Glutamatergic neuron (in vitro differentiated cells): ENCODE measurements around the gene TBC1D1. TPM values are rescaled to one million over a fixed set of nuclear protein-coding genes. Genes with fewer than 3 reads are reported as not detected.

Experiments
- DNase-seq: peaks from one replicate; pipeline ENCODE4 v3.0.0; 2022
- H3K27ac Mint-ChIP-seq: one replicate; pipeline ENCODE4 v1.8.0; 2020; ENCODE audit warnings: mild to moderate bottlenecking, mixed read lengths, inconsistent platforms; ENCODE audit not compliant: unreplicated experiment
- H3K27me3 Mint-ChIP-seq: one replicate; pipeline ENCODE4 v1.8.0; 2020; ENCODE audit warnings: mild to moderate bottlenecking, moderate library complexity, mixed read lengths, inconsistent platforms; ENCODE audit not compliant: unreplicated experiment
- H3K36me3 Mint-ChIP-seq: one replicate; pipeline ENCODE4 v1.8.0; 2020; ENCODE audit warnings: mild to moderate bottlenecking, mixed read lengths, inconsistent platforms; ENCODE audit not compliant: unreplicated experiment
- H3K4me1 Mint-ChIP-seq: one replicate; pipeline ENCODE4 v1.8.0; 2020; ENCODE audit warnings: mild to moderate bottlenecking, low read depth, mixed read lengths, inconsistent platforms; ENCODE audit not compliant: unreplicated experiment
- H3K4me3 Mint-ChIP-seq: one replicate; pipeline ENCODE4 v1.8.0; 2020; ENCODE audit warnings: mild to moderate bottlenecking, mixed read lengths, inconsistent platforms; ENCODE audit not compliant: unreplicated experiment
- H3K9me3 Mint-ChIP-seq: one replicate; pipeline ENCODE4 v1.8.0; 2020; ENCODE audit warnings: mild to moderate bottlenecking, moderate library complexity, mixed read lengths, inconsistent platforms; ENCODE audit not compliant: unreplicated experiment
- total RNA-seq: library from RNA; stranded (reverse); fragmentation: NEBNext Ultra II Directional; extraction: Animal tissue kit (Norgen Biotek cat#: 25700); gene quantifications from one replicate; pipeline ENCODE4 v1.2.1, GENCODE V29; 2021; ENCODE audit not compliant: unreplicated experiment
- TF ChIP-seq, protein P1 (sequence below): fragments of 200-600 bp; sonication (generic); IDR thresholded peaks from one replicate; pipeline ENCODE4 v1.5.0; 2021; ENCODE audit not compliant: partially characterized antibody, unreplicated experiment

Gene TBC1D1
- total RNA-seq, 1 donor from 2014 or later: 106 TPM

DNA sequence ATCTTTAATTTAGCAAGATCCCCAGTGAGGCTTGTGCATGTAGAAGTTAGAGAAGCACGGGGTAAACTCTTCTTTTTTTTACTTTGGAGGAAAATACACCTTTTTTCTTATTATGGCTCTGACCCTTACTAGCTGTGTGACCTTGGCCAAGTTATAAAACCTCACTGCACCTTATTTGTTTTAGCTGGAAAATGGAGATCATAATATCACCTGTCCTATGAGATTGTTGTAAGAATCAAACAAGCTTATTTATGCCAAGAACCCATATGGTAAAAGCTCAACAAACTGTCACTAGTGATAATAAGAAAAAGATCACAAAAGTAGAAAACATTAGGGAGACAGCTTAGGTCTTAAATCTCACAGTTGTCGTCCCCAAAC, 196.0 kb downstream of the TBC1D1 start:
- H3K4me1 Mint-ChIP-seq: peaks cover 58% of the 10 kb centered on the region
- peak overlapping the region; percentile 61 for H3K4me3 Mint-ChIP-seq
- H3K36me3 Mint-ChIP-seq: no peaks in the 10 kb centered on the region
- TF ChIP-seq, protein P1, sequence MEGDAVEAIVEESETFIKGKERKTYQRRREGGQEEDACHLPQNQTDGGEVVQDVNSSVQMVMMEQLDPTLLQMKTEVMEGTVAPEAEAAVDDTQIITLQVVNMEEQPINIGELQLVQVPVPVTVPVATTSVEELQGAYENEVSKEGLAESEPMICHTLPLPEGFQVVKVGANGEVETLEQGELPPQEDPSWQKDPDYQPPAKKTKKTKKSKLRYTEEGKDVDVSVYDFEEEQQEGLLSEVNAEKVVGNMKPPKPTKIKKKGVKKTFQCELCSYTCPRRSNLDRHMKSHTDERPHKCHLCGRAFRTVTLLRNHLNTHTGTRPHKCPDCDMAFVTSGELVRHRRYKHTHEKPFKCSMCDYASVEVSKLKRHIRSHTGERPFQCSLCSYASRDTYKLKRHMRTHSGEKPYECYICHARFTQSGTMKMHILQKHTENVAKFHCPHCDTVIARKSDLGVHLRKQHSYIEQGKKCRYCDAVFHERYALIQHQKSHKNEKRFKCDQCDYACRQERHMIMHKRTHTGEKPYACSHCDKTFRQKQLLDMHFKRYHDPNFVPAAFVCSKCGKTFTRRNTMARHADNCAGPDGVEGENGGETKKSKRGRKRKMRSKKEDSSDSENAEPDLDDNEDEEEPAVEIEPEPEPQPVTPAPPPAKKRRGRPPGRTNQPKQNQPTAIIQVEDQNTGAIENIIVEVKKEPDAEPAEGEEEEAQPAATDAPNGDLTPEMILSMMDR: no peak
- no peaks in the 10 kb centered on the region for H3K27me3 Mint-ChIP-seq
- DNase-seq: no peak
- H3K9me3 Mint-ChIP-seq: peaks cover 1% of the 10 kb centered on the region
- H3K27ac Mint-ChIP-seq: peak overlapping the region; percentile 99

DNA sequence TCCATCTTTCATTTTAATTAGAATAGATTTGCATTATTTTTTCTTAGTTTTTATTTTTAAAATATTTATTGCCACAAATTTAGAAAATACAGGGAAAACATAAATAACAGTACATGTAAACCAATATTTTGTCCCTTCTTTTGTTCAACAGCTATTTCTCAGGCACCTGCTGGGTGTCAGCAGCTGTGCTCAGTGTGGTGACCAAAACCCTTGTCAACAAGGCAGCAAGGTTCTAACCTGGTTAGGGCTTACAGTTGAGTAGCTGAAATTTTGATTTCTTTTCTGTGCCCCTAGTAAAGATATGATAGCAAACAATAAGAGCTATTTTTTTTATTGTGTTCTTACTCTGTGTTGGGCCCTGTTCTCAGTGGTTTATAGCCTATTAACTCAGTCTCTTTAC, 197.4 kb downstream of the TBC1D1 start:
- Mint-ChIP-seq H3K27me3 (no peaks in the 10 kb centered on the region), H3K9me3 (no peaks in the 10 kb centered on the region), H3K4me1 (peaks cover 47% of the 10 kb centered on the region), H3K4me3 (no peak overlapping the region), H3K36me3 (no peaks in the 10 kb centered on the region), H3K27ac (no peak overlapping the region)
- TF ChIP-seq, protein P1: no peak
- DNase-seq: no peak

DNA sequence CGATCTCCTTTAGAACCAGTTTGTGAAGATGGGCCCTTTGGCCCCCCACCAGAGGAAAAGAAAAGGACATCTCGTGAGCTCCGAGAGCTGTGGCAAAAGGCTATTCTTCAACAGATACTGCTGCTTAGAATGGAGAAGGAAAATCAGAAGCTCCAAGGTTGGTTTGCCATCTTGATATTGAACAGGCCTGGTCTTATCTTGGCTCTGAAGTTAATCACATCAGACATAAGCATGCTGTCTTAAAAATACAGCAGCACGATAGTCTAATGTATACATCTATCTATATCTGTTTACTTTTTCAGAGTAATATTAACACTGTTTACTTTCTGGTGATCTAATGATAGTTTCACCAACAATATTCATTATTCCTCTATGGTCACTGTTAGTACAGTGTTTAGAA, 199.1 kb downstream of the TBC1D1 start:
- Mint-ChIP-seq H3K9me3 (no peaks in the 10 kb centered on the region), H3K27me3 (no peaks in the 10 kb centered on the region), H3K27ac (no peak overlapping the region), H3K36me3 (no peaks in the 10 kb centered on the region), H3K4me3 (no peak overlapping the region), H3K4me1 (peaks cover 45% of the 10 kb centered on the region)
- no peak for DNase-seq
- TF ChIP-seq, protein P1: no peak

DNA sequence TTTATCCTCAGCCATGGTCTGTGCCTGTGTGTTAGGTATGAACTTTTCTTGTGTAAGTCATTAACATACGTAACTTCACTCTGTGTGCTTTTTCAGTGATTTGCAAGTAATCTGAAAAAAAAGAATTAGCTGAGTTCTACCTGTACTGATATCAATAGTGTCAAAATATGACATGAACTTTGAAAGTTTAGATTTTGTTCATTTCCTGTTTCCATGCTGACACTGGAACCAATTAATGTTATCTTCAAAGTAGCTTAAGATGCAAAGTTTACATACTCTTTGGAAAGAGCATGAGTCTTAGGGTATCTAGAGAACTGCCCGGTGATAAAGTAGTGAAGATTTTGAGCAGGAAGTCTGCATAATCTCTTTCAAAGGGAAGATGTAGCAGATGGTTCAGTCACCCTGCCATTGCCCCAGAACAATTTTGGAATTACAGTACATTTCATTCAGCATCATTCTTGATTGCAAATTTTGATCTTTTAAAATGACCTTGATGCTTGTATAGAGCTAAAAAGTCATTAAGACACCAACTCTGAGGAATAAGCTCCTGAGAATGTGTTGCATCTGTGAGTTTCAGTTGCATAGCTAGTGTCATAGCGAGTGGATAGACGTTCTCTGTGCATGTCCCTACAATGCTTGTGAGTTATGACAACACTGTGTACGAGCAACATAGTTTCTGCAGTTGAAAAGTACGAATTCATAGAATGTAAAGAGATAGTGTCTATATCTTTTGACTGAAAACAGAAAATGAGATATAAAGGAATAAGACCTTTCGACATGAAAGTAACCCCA, 199.8 kb downstream of the TBC1D1 start:
- TF ChIP-seq, protein P1: no peak
- no peaks in the 10 kb centered on the region for H3K36me3 Mint-ChIP-seq
- no peak overlapping the region for H3K27ac Mint-ChIP-seq
- no peaks in the 10 kb centered on the region for H3K9me3 Mint-ChIP-seq
- peaks cover 42% of the 10 kb centered on the region for H3K4me1 Mint-ChIP-seq
- no peak overlapping the region for H3K4me3 Mint-ChIP-seq
- no peaks in the 10 kb centered on the region for H3K27me3 Mint-ChIP-seq
- no peak for DNase-seq

DNA sequence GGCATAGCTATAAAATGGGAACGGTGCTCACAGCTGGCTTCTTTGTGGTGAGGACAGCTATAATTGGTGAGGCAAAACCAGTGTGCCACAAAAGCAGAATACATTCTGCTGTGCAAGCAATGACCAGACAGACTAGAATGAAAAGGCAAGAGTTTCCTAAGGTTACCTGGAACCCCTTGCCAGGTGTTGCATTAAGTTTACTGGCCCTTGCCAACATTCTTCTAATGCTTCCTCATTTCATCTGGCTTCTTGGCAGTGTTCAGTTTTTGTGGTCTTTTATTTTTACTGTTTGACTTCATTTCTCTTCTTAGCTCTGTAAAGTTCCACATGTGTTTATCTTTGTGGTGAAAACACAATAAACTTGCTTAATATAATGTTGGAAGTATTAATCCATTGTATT, 200.8 kb downstream of the TBC1D1 start:
- H3K4me3 Mint-ChIP-seq: no peak overlapping the region
- H3K36me3 Mint-ChIP-seq: no peaks in the 10 kb centered on the region
- DNase-seq: no peak
- no peaks in the 10 kb centered on the region for H3K9me3 Mint-ChIP-seq
- TF ChIP-seq, protein P1: no peak
- H3K4me1 Mint-ChIP-seq: peaks cover 33% of the 10 kb centered on the region
- no peaks in the 10 kb centered on the region for H3K27me3 Mint-ChIP-seq
- no peak overlapping the region for H3K27ac Mint-ChIP-seq
